GM12874 (cell line): ENCODE measurements around the gene SLC22A4.

ENCODE experiments used
- TF ChIP-seq, protein P1 (sequence below): IDR thresholded peaks from 2 replicates; pipeline ENCODE4 v1.5.1; 2011; ENCODE audit warnings: low read depth, mild to moderate bottlenecking, control low read depth, low read length, moderate library complexity; ENCODE audit not compliant: insufficient read depth

Gene SLC22A4

GRCh38 chr5:132293992-132294727, at the start of gene SLC22A4:
Gene SLC22A4, plus strand, starts transcription at chr5:132294394. Its CDS starts 223 bp downstream, at chr5:132294617.
- TF ChIP-seq, protein P1, sequence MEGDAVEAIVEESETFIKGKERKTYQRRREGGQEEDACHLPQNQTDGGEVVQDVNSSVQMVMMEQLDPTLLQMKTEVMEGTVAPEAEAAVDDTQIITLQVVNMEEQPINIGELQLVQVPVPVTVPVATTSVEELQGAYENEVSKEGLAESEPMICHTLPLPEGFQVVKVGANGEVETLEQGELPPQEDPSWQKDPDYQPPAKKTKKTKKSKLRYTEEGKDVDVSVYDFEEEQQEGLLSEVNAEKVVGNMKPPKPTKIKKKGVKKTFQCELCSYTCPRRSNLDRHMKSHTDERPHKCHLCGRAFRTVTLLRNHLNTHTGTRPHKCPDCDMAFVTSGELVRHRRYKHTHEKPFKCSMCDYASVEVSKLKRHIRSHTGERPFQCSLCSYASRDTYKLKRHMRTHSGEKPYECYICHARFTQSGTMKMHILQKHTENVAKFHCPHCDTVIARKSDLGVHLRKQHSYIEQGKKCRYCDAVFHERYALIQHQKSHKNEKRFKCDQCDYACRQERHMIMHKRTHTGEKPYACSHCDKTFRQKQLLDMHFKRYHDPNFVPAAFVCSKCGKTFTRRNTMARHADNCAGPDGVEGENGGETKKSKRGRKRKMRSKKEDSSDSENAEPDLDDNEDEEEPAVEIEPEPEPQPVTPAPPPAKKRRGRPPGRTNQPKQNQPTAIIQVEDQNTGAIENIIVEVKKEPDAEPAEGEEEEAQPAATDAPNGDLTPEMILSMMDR: no peak

DNA sequence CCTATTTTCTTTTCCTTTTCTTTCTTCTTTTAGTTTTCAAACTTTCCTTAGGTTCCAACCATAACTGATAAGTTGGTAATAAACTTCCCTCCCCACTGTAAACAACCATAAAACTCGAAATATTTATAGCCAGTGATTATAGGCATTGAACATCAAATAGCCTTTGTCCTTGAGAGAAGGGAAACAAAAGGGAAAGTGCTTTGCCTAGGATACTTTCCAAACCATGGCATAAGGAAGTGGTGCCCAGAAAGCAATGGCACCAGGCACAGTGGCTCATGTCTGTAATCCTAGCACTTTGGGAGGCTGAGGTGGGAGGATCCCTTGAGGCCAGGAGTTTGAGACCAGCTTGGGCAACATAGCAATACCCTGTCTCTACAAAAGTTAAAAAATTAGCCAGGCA, 48.6 kb upstream of the SLC22A4 start:
- TF ChIP-seq, protein P1: no peak

DNA sequence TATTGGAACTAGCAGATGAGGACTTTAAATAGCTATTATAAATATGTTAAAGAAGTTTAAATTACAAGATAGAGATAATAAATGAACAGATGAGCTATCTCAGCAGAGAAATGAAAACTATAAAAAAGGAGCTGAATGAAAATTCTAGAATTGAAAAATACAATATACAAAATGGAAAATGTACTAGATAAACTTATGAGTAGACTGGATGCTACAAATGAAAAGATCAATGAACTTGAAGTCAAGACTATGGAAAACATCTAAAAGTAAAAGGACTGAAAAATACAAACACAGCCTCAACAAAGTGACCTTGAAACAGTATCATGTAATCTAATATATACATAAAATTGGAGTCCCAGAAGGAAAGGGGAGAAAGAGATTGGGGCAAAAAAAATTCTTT, 47.4 kb upstream of the SLC22A4 start:
- TF ChIP-seq, protein P1: no peak

GRCh38 chr5:132250547-132250946, 43.6 kb upstream of the SLC22A4 start:
- TF ChIP-seq, protein P1: no peak

- TF ChIP-seq, protein P1: no peak
These were observed 42.9 kb upstream of the SLC22A4 start for GRCh38 chr5:132251220-132251725.

DNA sequence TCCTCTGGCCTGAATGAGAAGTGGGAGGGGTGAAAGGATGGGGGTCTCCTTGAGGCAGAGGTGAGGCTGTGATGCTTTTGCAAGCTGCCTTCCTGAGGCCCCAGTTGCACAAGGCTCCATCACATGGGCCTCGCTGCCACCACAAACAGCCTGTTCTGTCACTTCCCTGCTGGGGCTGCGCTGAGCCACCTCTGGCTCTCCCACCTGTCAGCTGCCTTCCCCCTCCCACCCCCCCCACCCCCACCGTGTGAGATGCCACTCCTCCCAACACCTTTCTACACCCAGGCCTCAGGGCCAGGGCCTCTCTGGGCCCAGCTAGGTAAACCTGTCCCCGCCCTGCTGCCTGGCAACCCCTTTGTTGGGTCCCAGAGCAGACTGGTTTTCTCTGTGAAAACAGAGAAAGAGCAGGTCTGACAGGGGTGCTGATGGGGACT, 41.2 kb upstream of the SLC22A4 start:
- TF ChIP-seq, protein P1: no peak

- TF ChIP-seq, protein P1: no peak
These were observed 40.5 kb upstream of the SLC22A4 start for GRCh38 chr5:132253452-132254320.
